Keratinocyte (primary cell): ENCODE results near the gene PRPF8. TPM values are rescaled to one million over a fixed set of nuclear protein-coding genes. Genes with fewer than 3 reads are reported as not detected.

Source experiments
- DNase-seq: peaks from one replicate; pipeline ENCODE4 v3.0.0-alpha.2; 2011; ENCODE audit warnings: low read depth, missing footprints, low spot score
- FAIRE-seq: peaks from 2 replicates; lab custom pipeline; 2011; peaks lifted over from hg19 to GRCh38; lab: Jason Lieb, UNC
- H2AFZ ChIP-seq: 2 replicates; pipeline ENCODE4 v1.6.0; 2012; ENCODE audit warnings: low read length, control low read depth, inconsistent platforms; ENCODE audit not compliant: control insufficient read depth
- H3K27ac ChIP-seq: 2 replicates; pipeline ENCODE4 v1.5.1; 2011; ENCODE audit warnings: low read length; ENCODE audit not compliant: control insufficient read depth, insufficient read depth
- H3K27me3 ChIP-seq: 3 replicates; pipeline ENCODE4 v1.6.0; 2011; ENCODE audit warnings: low read length; ENCODE audit not compliant: control insufficient read depth, insufficient read depth; ENCODE audit errors: extremely low read depth
- H3K36me3 ChIP-seq, 2 experiments: 2 replicates in 1 of 2; 3 replicates in 1 of 2; pipeline ENCODE4 v1.5.1; 2011; ENCODE audit warnings: low read length in 2 of 2, mild to moderate bottlenecking in 1 of 2; ENCODE audit not compliant: control insufficient read depth in 2 of 2, insufficient read depth in 2 of 2; ENCODE audit errors: extremely low read depth in 1 of 2
- H3K4me1 ChIP-seq: 3 replicates; pipeline ENCODE4 v1.5.1; 2011; ENCODE audit warnings: low read length; ENCODE audit not compliant: control insufficient read depth, insufficient read depth; ENCODE audit errors: extremely low read depth
- H3K4me2 ChIP-seq: 3 replicates; pipeline ENCODE4 v1.6.0; 2011; ENCODE audit warnings: low read depth, low read length; ENCODE audit not compliant: control insufficient read depth, insufficient read depth; ENCODE audit errors: extremely low read depth
- H3K4me3 ChIP-seq, 3 experiments: fragments of 200-600 bp in 1 of 3; sonication (generic) in 1 of 3; 2 replicates in 2 of 3; 3 replicates in 1 of 3; pipeline ENCODE4 v1.5.1; 2011 to 2016; ENCODE audit warnings: low read length in 3 of 3, mild to moderate bottlenecking in 3 of 3, control low read depth in 2 of 3, inconsistent platforms in 1 of 3, low read depth in 1 of 3, mixed read lengths in 1 of 3, mixed run types in 1 of 3, moderate library complexity in 1 of 3; ENCODE audit not compliant: control insufficient read depth in 2 of 3, insufficient read depth in 2 of 3; ENCODE audit errors: extremely low read depth in 1 of 3
- H3K79me2 ChIP-seq: 2 replicates; pipeline ENCODE4 v1.6.0; 2012; ENCODE audit warnings: low read length; ENCODE audit not compliant: control insufficient read depth, insufficient read depth
- H3K9ac ChIP-seq: 3 replicates; pipeline ENCODE4 v1.6.0; 2011; ENCODE audit warnings: low read length; ENCODE audit not compliant: control insufficient read depth, insufficient read depth; ENCODE audit errors: extremely low read depth
- H3K9me1 ChIP-seq: 3 replicates; pipeline ENCODE4 v1.6.0; 2011; ENCODE audit warnings: low read length; ENCODE audit not compliant: control insufficient read depth, insufficient read depth; ENCODE audit errors: extremely low read depth
- H3K9me3 ChIP-seq: 2 replicates; pipeline ENCODE4 v1.5.1; 2012; ENCODE audit warnings: low read depth, low read length; ENCODE audit not compliant: control insufficient read depth
- H4K20me1 ChIP-seq: 3 replicates; pipeline ENCODE4 v1.6.0; 2011; ENCODE audit warnings: low read length; ENCODE audit not compliant: control insufficient read depth, insufficient read depth; ENCODE audit errors: extremely low read depth
- CTCF ChIP-seq, 3 experiments: IDR thresholded peaks in 1 of 3; conservative IDR thresholded peaks in 1 of 3; optimal IDR thresholded peaks in 1 of 3; 2 replicates in 2 of 3; 3 replicates in 1 of 3; pipeline versions ENCODE3 to v1.5.1; 2011; ENCODE audit warnings: low read length in 3 of 3, mild to moderate bottlenecking in 3 of 3, moderate library complexity in 2 of 3, control low read depth in 1 of 3, inconsistent platforms in 1 of 3; ENCODE audit not compliant: insufficient read depth in 2 of 3; ENCODE audit errors: extremely low read depth in 1 of 3
- EZH2 ChIP-seq: IDR thresholded peaks from one replicate; pipeline ENCODE4 v1.6.1; 2012; ENCODE audit warnings: inconsistent platforms, mild to moderate bottlenecking, low read length, moderate library complexity
- dilution Hi-C: fragments of 300-500 bp; cut with MboI; formaldehyde crosslinking; loops from one replicate; pipeline ENCODE4 v1.7.0; 2020; ENCODE audit warnings: low sequenced_read_pairs; ENCODE audit not compliant: extremely low pct_ligation_motif_present
- polyA plus RNA-seq, 5 experiments: library from polyadenylated mRNA; depleted of rRNA in 3 of 5; stranded (reverse) in 3 of 5; stranded (forward) in 1 of 5; unstranded in 1 of 5; fragments of >200 nt; gene quantifications; 1 replicate in 1 of 5; 2 replicates in 3 of 5; 3 replicates in 1 of 5; pipeline versions ENCODE4 v1.2.1 to v1.2.3, GENCODE V29; 2011 to 2012; ENCODE audit warnings: missing spikeins in 2 of 5, low read depth in 1 of 5, low replicate concordance in 1 of 5

PRPF8 gene
- polyA plus RNA-seq, 1 donor (not counting 4 experiments of a cell fraction or from before 2014, with no cell fraction given): 97.5 TPM

- Histone ChIP-seq H2AFZ (no peak overlapping the region), H3K27ac (no peak overlapping the region), H3K36me3 (peaks cover 0 to 10% of the 10 kb centered on the region in 2 experiments), H4K20me1 (no peaks in the 10 kb centered on the region), H3K27me3 (peaks cover 6% of the 10 kb centered on the region), H3K9me1 (no peaks in the 10 kb centered on the region), H3K4me3 (no peak overlapping the region), H3K9ac (no peak overlapping the region), H3K4me1 (peaks cover 8% of the 10 kb centered on the region), H3K79me2 (no peaks in the 10 kb centered on the region), H3K4me2 (no peak overlapping the region), H3K9me3 (no peaks in the 10 kb centered on the region)
- DNase-seq: no peak
- dilution Hi-C loops: no loop called here
- TF ChIP-seq EZH2 (no peak), CTCF (optimal IDR thresholded peaks at IDR 0.05 in 1 of 3, IDR thresholded peaks at IDR 0.05 in 1 of 3, conservative IDR thresholded peaks at IDR 0.05 in 1 of 3; ENCODE audit: extremely low read depth in 1 of 3, insufficient read depth in 2 of 3, low read length in 3 of 3) (no peak)
- FAIRE-seq: no peak
Measured at GRCh38 chr17:1625581-1625980, 59.1 kb downstream of the PRPF8 start.

- TF ChIP-seq CTCF (optimal IDR thresholded peaks at IDR 0.05 in 1 of 3, IDR thresholded peaks at IDR 0.05 in 1 of 3, conservative IDR thresholded peaks at IDR 0.05 in 1 of 3; ENCODE audit: extremely low read depth in 1 of 3, insufficient read depth in 2 of 3, low read length in 3 of 3) (no peak), EZH2 (no peak)
- no peak overlapping the region for H3K4me2 ChIP-seq
- peaks cover 8% of the 10 kb centered on the region for H3K4me1 ChIP-seq
- H3K27ac ChIP-seq: no peak overlapping the region
- H4K20me1 ChIP-seq: no peaks in the 10 kb centered on the region
- H3K9ac ChIP-seq: no peak overlapping the region
- dilution Hi-C loops: no loop called here
- no peaks in the 10 kb centered on the region for H3K79me2 ChIP-seq
- no peaks in the 10 kb centered on the region for H3K9me3 ChIP-seq
- peaks cover 0 to 14% of the 10 kb centered on the region in 2 experiments for H3K36me3 ChIP-seq
- H3K27me3 ChIP-seq: peaks cover 6% of the 10 kb centered on the region
- DNase-seq: no peak
- H2AFZ ChIP-seq: no peak overlapping the region
- no peak overlapping the region for H3K4me3 ChIP-seq
- H3K9me1 ChIP-seq: no peaks in the 10 kb centered on the region
- FAIRE-seq: no peak
Measured at GRCh38 chr17:1625053-1625452, 59.6 kb downstream of the PRPF8 start.
